ACC112 (cell line): Measurements from ENCODE around the gene ACRV1.

ENCODE experiments used
- H2AFZ ChIP-seq: fragments of 200-600 bp; sonication (generic); one replicate; pipeline ENCODE4 v1.6.0; 2017; ENCODE audit warnings: antibody characterized with exemption, low read length; ENCODE audit not compliant: unreplicated experiment
- H3K27ac ChIP-seq: fragments of 200-600 bp; sonication (generic); 2 replicates; pipeline ENCODE4 v1.5.1; 2014; ENCODE audit warnings: low read depth, mild to moderate bottlenecking, antibody characterized with exemption, low read length, moderate library complexity
- H3K27me3 ChIP-seq: fragments of 200-600 bp; sonication (generic); 2 replicates; pipeline ENCODE4 v1.6.1; 2014; ENCODE audit warnings: mild to moderate bottlenecking, antibody characterized with exemption, low read length, moderate library complexity, mixed read lengths; ENCODE audit not compliant: insufficient read depth
- H3K36me3 ChIP-seq: fragments of 200-600 bp; sonication (generic); 2 replicates; pipeline ENCODE4 v1.6.1; 2016; ENCODE audit warnings: mild to moderate bottlenecking, antibody characterized with exemption, low read length, moderate library complexity, mixed read lengths; ENCODE audit not compliant: insufficient read depth
- H3K4me1 ChIP-seq: fragments of 200-600 bp; sonication (generic); one replicate; pipeline ENCODE4 v1.6.1; 2016; ENCODE audit warnings: low read length, mixed read lengths; ENCODE audit not compliant: insufficient read depth, unreplicated experiment, control insufficient read depth
- H3K4me3 ChIP-seq: fragments of 200-600 bp; sonication (generic); 2 replicates; pipeline ENCODE4 v1.5.1; 2014; ENCODE audit warnings: mild to moderate bottlenecking, low read depth, low read length
- H3K79me2 ChIP-seq: fragments of 200-600 bp; sonication (generic); one replicate; pipeline ENCODE4 v1.6.0; 2016; ENCODE audit warnings: low read length; ENCODE audit not compliant: control insufficient read depth, unreplicated experiment, insufficient read depth

The ACRV1 gene

DNA sequence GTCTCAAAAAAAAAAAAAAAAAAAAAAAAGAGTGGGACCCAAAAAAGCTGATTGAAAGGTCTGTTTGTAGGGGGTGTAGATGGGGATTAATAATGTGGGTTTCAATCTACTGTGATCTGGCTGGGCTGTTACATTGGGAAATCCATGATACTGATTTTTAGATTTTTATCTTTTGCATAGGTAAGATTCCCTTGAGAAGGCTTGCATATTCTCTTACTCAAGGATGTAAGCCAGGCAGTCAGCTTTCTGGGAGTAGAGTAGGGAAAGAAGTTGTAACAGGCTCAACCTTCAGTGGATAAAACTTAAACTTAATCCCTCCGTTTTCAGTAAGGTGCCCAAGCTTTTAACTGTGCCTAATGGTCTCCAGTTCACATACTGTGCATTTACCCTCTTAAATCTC, 57.6 kb downstream of the ACRV1 start:
- Histone ChIP-seq H3K27ac (no peak overlapping the region), H3K4me1 (peaks cover 28% of the 10 kb centered on the region), H3K79me2 (peaks cover 16% of the 10 kb centered on the region), H3K27me3 (no peaks in the 10 kb centered on the region), H3K4me3 (no peak overlapping the region), H3K36me3 (peaks cover 7% of the 10 kb centered on the region; the same call in 1 of the 2 replicates), H2AFZ (no peak overlapping the region)

- Histone ChIP-seq H3K4me3 (no peak overlapping the region), H2AFZ (no peak overlapping the region), H3K27me3 (no peaks in the 10 kb centered on the region), H3K27ac (peak overlapping the region; percentile 18; the same call in 1 of the 2 replicates), H3K36me3 (peaks cover 10% of the 10 kb centered on the region; the same call in 1 of the 2 replicates), H3K79me2 (peaks cover 6% of the 10 kb centered on the region), H3K4me1 (peaks cover 22% of the 10 kb centered on the region)
Observed at GRCh38 chr11:125621995-125622394, 58.7 kb downstream of the ACRV1 start.
